B cell (primary cell): ENCODE measurements around the gene RNF40.

Experiments
- EZH2 ChIP-seq: IDR thresholded peaks from 2 replicates; pipeline ENCODE4 v1.6.1; 2012; ENCODE audit warnings: borderline replicate concordance, low read depth, mild to moderate bottlenecking, moderate library complexity, low read length; ENCODE audit not compliant: insufficient read depth, poor library complexity, severe bottlenecking
- TF ChIP-seq, protein P1 (sequence below): fragments of 200-600 bp; IDR thresholded peaks from one replicate; pipeline ENCODE4 v1.8.0; 2022; ENCODE audit warnings: antibody characterized with exemption, mild to moderate bottlenecking

- TF ChIP-seq, protein P1, sequence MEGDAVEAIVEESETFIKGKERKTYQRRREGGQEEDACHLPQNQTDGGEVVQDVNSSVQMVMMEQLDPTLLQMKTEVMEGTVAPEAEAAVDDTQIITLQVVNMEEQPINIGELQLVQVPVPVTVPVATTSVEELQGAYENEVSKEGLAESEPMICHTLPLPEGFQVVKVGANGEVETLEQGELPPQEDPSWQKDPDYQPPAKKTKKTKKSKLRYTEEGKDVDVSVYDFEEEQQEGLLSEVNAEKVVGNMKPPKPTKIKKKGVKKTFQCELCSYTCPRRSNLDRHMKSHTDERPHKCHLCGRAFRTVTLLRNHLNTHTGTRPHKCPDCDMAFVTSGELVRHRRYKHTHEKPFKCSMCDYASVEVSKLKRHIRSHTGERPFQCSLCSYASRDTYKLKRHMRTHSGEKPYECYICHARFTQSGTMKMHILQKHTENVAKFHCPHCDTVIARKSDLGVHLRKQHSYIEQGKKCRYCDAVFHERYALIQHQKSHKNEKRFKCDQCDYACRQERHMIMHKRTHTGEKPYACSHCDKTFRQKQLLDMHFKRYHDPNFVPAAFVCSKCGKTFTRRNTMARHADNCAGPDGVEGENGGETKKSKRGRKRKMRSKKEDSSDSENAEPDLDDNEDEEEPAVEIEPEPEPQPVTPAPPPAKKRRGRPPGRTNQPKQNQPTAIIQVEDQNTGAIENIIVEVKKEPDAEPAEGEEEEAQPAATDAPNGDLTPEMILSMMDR = no peak
- no peak for TF ChIP-seq EZH2
Observed at GRCh38 chr16:30725418-30725792, 36.7 kb upstream of the RNF40 start.
